Neuronal stem cell (in vitro differentiated cells): ENCODE data around the gene KRT222.

Experiments used
- DNase-seq: peaks from one replicate; pipeline ENCODE4 v3.0.0-alpha.2; 2013; ENCODE audit warnings: low spot score
- H2AFZ ChIP-seq: one replicate; pipeline ENCODE4 v1.6.1; 2013; ENCODE audit warnings: mild to moderate bottlenecking, low read length, inconsistent platforms
- H2AK5ac ChIP-seq: 2 replicates; pipeline ENCODE4 v1.6.1; 2013; ENCODE audit warnings: low read depth, mild to moderate bottlenecking, inconsistent platforms, low read length, moderate library complexity, mixed read lengths
- H2BK120ac ChIP-seq: 2 replicates; pipeline ENCODE4 v1.6.1; 2013; ENCODE audit warnings: low read depth, mild to moderate bottlenecking, inconsistent platforms, low read length, moderate library complexity, mixed read lengths
- H2BK12ac ChIP-seq: one replicate; pipeline ENCODE4 v1.6.1; 2013; ENCODE audit warnings: low read length, inconsistent platforms
- H2BK15ac ChIP-seq: 2 replicates; pipeline ENCODE4 v1.6.1; 2013; ENCODE audit warnings: mild to moderate bottlenecking, low read length, inconsistent platforms, mixed read lengths
- H2BK5ac ChIP-seq: one replicate; pipeline ENCODE4 v1.6.1; 2013; ENCODE audit warnings: inconsistent platforms, mild to moderate bottlenecking, low read length, moderate library complexity
- H3K14ac ChIP-seq: one replicate; pipeline ENCODE4 v1.6.1; 2013; ENCODE audit warnings: low read length, inconsistent platforms
- H3K18ac ChIP-seq: 2 replicates; pipeline ENCODE4 v1.6.1; 2013; ENCODE audit warnings: low read length, inconsistent platforms
- H3K23ac ChIP-seq: 2 replicates; pipeline ENCODE4 v1.6.1; 2013; ENCODE audit warnings: low read depth, mild to moderate bottlenecking, mixed read lengths, low read length, inconsistent platforms; ENCODE audit not compliant: poor library complexity
- H3K27ac ChIP-seq: replicated peaks from 3 replicates; pipeline ENCODE4 v1.5.1; 2013; ENCODE audit warnings: low read length, inconsistent platforms
- H3K27me3 ChIP-seq, 3 experiments: 2 replicates each; pipeline ENCODE4 v1.6.1; 2013; ENCODE audit warnings: low read length in 3 of 3, mild to moderate bottlenecking in 2 of 3, inconsistent platforms in 1 of 3, low read depth in 1 of 3, mixed read lengths in 1 of 3, moderate library complexity in 1 of 3; ENCODE audit not compliant: control insufficient read depth in 3 of 3, insufficient read depth in 3 of 3
- H3K36me3 ChIP-seq, 2 donors: replicated peaks in 1 of 2; 2 replicates each; pipeline ENCODE4 v1.6.1; 2013; ENCODE audit warnings: low read length in 2 of 2; ENCODE audit not compliant: control insufficient read depth in 2 of 2, insufficient read depth in 2 of 2
- H3K4ac ChIP-seq: 2 replicates; pipeline ENCODE4 v1.6.1; 2013; ENCODE audit warnings: inconsistent platforms, mild to moderate bottlenecking, low read length, moderate library complexity
- H3K4me1 ChIP-seq, 2 donors: 1 replicate in 1 of 2; 2 replicates in 1 of 2; pipeline ENCODE4 v1.6.1; 2013; ENCODE audit warnings: low read length in 2 of 2, low read depth in 1 of 2; ENCODE audit not compliant: control insufficient read depth in 2 of 2, insufficient read depth in 1 of 2
- H3K4me2 ChIP-seq: one replicate; pipeline ENCODE4 v1.6.1; 2013; ENCODE audit warnings: mild to moderate bottlenecking, low read length, inconsistent platforms; ENCODE audit not compliant: insufficient read depth, poor library complexity, severe bottlenecking
- H3K4me3 ChIP-seq, 2 donors: 2 replicates each; pipeline ENCODE4 v1.5.1; 2013; ENCODE audit warnings: low read length in 2 of 2, mild to moderate bottlenecking in 2 of 2, inconsistent platforms in 1 of 2, moderate library complexity in 1 of 2
- H3K79me1 ChIP-seq: one replicate; pipeline ENCODE4 v1.6.1; 2013; ENCODE audit warnings: low read depth, mild to moderate bottlenecking, inconsistent platforms, low read length, moderate library complexity
- H3K9ac ChIP-seq: one replicate; pipeline ENCODE4 v1.6.1; 2013; ENCODE audit warnings: mild to moderate bottlenecking, low read depth, low read length, inconsistent platforms; ENCODE audit not compliant: poor library complexity
- H3K9me3 ChIP-seq, 2 donors: replicated peaks in 1 of 2; 2 replicates each; pipeline versions ENCODE3 to v1.6.1; 2013; ENCODE audit warnings: low read length in 2 of 2, mild to moderate bottlenecking in 2 of 2, inconsistent platforms in 1 of 2, low read depth in 1 of 2, mixed read lengths in 1 of 2, moderate library complexity in 1 of 2; ENCODE audit not compliant: control insufficient read depth in 2 of 2, insufficient read depth in 1 of 2
- H4K8ac ChIP-seq: one replicate; pipeline ENCODE4 v1.6.1; 2013; ENCODE audit warnings: low read depth, mild to moderate bottlenecking, inconsistent platforms, low read length, moderate library complexity
- H4K91ac ChIP-seq: one replicate; pipeline ENCODE4 v1.6.1; 2013; ENCODE audit warnings: low read length, low read depth, mild to moderate bottlenecking, inconsistent platforms; ENCODE audit not compliant: poor library complexity
- WGBS, 2 donors: extraction: QIAGEN DNeasy Blood & Tissue Kit; methylation state at CpG; one replicate each; pipeline ENCODE4 v1.1.7; 2013; ENCODE audit warnings: missing lambda C conversion rate in 2 of 2, mixed read lengths in 1 of 2; ENCODE audit not compliant: insufficient read length in 2 of 2, insufficient replicate concordance in 1 of 2; ENCODE audit errors: extremely low coverage in 2 of 2; 5-methylcytosine and 5-hydroxymethylcytosine counted together

The KRT222 gene

DNA sequence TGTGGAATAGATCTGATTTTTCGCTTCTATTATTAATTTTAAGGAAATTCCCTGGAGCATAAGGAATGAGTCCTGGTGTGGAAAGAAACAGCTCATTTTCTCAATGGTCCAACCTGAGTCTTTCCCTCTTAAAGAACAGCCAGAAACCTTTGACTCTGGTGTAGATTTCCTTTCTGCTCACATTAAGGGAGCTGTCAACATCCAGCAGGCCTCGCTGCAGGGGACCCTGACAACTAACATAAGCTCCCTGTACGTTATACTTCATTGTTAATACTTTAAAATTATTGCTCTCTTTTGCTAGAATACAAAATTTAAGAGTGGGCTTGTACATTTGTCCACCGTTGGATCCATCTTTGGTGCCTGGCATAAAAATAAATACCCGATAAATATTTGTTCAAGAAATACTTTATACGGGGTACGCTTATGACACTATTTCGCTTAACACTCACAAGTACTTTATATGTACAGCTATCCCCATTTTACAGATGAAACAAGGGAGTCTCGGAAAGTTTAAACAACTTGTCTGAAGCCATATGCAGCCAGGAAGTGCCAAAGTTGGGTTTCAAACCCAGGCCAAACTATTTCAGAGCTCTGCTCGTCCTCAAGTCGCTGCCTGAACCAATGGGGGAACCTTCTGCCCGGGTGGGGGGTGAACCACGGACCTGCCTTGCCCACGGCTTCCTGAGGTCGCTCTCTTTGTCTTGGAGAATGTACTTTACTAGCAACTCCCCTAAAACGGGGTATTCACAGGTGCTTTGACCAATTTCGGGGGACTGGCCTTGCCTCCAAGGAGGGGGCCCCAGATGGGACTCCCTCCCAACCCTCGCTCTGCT, 18.0 kb downstream of the KRT222 start:
- H2BK120ac ChIP-seq = peak overlapping the region; percentile 98
- H3K27ac ChIP-seq = peak overlapping the region; percentile 54
- H4K8ac ChIP-seq = no peak overlapping the region
- no peak overlapping the region for H2BK15ac ChIP-seq
- peaks cover 3 to 13% of the 10 kb centered on the region in 2 donors for H3K4me1 ChIP-seq
- no CpG with 5 or more reads among the region's 18 CpGs for WGBS, 2 donors
- H3K4me2 ChIP-seq = peak overlapping the region; percentile 89
- H4K91ac ChIP-seq = no peak overlapping the region
- peak; percentile 40 for DNase-seq
- H3K4me3 ChIP-seq = peak overlapping the region; percentile 91 to 99
- peak overlapping the region; percentile 87 for H3K14ac ChIP-seq
- peak overlapping the region; percentile 93 for H3K9ac ChIP-seq
- no peaks in the 10 kb centered on the region for H3K79me1 ChIP-seq
- H2AK5ac ChIP-seq = peak overlapping the region; percentile 77
- no peak overlapping the region for H2BK12ac ChIP-seq
- H3K4ac ChIP-seq = peak overlapping the region; percentile 97
- H3K36me3 ChIP-seq = peaks cover 2 to 46% of the 10 kb centered on the region in 2 donors
- H3K18ac ChIP-seq = peak overlapping the region; percentile 99
- peak overlapping the region; percentile 98 for H2BK5ac ChIP-seq
- peak overlapping the region; percentile 98 for H2AFZ ChIP-seq
- no peak overlapping the region for H3K23ac ChIP-seq
- no peaks in the 10 kb centered on the region for H3K9me3 ChIP-seq
- no peaks in the 10 kb centered on the region for H3K27me3 ChIP-seq

DNA sequence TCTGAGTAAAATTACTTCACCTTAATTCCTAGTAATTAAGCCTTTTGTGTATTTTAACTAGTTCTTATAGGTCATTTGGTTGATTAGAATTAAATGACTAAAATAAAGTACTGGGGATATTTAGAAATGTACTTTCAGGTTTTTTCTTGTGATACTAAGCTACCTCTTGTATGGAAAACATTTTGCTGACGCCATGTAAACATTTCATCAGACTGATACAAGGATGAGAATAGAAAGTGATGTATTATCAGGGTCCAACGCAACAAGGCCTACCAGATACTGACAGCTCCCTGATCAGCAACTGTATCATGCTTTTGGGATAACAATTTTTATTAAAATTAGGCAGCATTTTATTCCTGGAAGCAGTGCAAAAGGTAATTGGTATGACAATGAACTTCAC, 19.0 kb downstream of the KRT222 start:
- H3K14ac ChIP-seq = no peak overlapping the region
- no peak overlapping the region for H2BK15ac ChIP-seq
- H3K79me1 ChIP-seq = no peaks in the 10 kb centered on the region
- H2BK120ac ChIP-seq = no peak overlapping the region
- no peak overlapping the region for H3K23ac ChIP-seq
- no peak overlapping the region for H3K4ac ChIP-seq
- H3K27me3 ChIP-seq = no peaks in the 10 kb centered on the region
- no peak overlapping the region for H4K91ac ChIP-seq
- H3K27ac ChIP-seq = no peak overlapping the region
- H2AFZ ChIP-seq = no peak overlapping the region
- no peak overlapping the region for H3K18ac ChIP-seq
- no peak overlapping the region for H4K8ac ChIP-seq
- no peak overlapping the region for H3K9ac ChIP-seq
- no peaks in the 10 kb centered on the region for H3K9me3 ChIP-seq
- H3K4me2 ChIP-seq = no peak overlapping the region
- DNase-seq = no peak
- no peak overlapping the region for H2BK12ac ChIP-seq
- H3K4me1 ChIP-seq = peaks cover 3 to 13% of the 10 kb centered on the region in 2 donors
- H2BK5ac ChIP-seq = no peak overlapping the region
- WGBS, 2 donors = no CpG with 5 or more reads among the region's 2 CpGs
- H2AK5ac ChIP-seq = no peak overlapping the region
- H3K36me3 ChIP-seq = peaks cover 2 to 56% of the 10 kb centered on the region in 2 donors
- H3K4me3 ChIP-seq = peak overlapping the region in 1 of 2 donors; percentile 91

DNA sequence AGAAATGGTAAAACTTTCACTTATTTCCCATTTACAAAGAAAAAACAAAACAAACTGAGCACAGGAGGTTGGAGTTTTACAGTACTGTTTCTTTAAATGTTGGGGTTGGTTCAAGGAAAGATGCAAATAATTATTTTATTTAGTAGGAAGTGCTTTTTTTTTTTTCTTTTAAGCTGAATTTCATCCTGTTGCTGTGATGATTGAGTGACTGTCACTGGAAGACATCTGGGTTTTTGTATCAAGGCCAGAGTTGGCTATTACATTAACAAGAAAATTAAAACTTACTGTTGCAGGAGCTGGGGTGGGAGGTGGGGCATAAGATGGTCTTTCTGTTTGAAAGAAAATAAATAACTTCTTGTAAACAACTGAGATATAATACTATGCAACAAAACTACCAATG, 19.7 kb downstream of the KRT222 start:
- H3K36me3 ChIP-seq = peaks cover 4 to 63% of the 10 kb centered on the region in 2 donors

DNA sequence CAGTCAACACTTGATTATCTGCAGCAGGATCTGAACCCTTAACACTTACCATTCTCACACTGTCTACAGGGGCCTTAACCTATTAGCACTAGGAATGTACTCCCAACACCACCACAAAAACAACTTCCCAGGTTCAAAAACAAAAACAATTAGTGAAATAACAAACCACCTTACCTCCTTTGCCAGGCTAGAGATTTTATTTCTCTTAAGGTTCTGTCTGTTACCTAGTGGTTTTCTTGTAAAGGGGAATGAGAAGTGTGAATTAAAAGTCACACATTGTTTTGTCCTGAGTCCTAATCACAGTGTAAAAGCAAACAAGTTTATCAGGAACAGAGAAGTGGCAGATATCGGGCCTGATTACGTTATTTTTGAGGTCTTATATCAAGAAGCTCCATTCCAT, 27.0 kb downstream of the KRT222 start:
- no peak overlapping the region for H3K18ac ChIP-seq
- WGBS, 2 donors = no CpG with 5 or more reads among the region's 2 CpGs
- no peaks in the 10 kb centered on the region for H3K27me3 ChIP-seq
- H4K8ac ChIP-seq = no peak overlapping the region
- no peak overlapping the region for H2BK15ac ChIP-seq
- H3K4me3 ChIP-seq = no peak overlapping the region
- H3K79me1 ChIP-seq = no peaks in the 10 kb centered on the region
- H3K4ac ChIP-seq = no peak overlapping the region
- H2BK12ac ChIP-seq = no peak overlapping the region
- no peak overlapping the region for H3K27ac ChIP-seq
- no peak overlapping the region for H2AK5ac ChIP-seq
- H2BK120ac ChIP-seq = no peak overlapping the region
- DNase-seq = no peak
- H3K4me1 ChIP-seq = no peaks in the 10 kb centered on the region
- no peak overlapping the region for H2AFZ ChIP-seq
- no peaks in the 10 kb centered on the region for H3K9me3 ChIP-seq
- H3K9ac ChIP-seq = no peak overlapping the region
- no peak overlapping the region for H4K91ac ChIP-seq
- H2BK5ac ChIP-seq = no peak overlapping the region
- H3K36me3 ChIP-seq = peaks cover 18 to 100% of the 10 kb centered on the region in 2 donors
- no peak overlapping the region for H3K23ac ChIP-seq
- H3K14ac ChIP-seq = no peak overlapping the region
- no peak overlapping the region for H3K4me2 ChIP-seq

More for the DNA sequence above, 19.7 kb downstream of the KRT222 start:
- no peaks in the 10 kb centered on the region for H3K79me1 ChIP-seq
- no peak overlapping the region for H2AFZ ChIP-seq
- H3K4me3 ChIP-seq = no peak overlapping the region
- H3K27me3 ChIP-seq = no peaks in the 10 kb centered on the region
- H2AK5ac ChIP-seq = no peak overlapping the region
- H3K4me1 ChIP-seq = peaks cover 3 to 13% of the 10 kb centered on the region in 2 donors
- H2BK120ac ChIP-seq = no peak overlapping the region
- no peak overlapping the region for H2BK15ac ChIP-seq
- H3K9ac ChIP-seq = no peak overlapping the region
- no peak overlapping the region for H2BK12ac ChIP-seq
- no peak overlapping the region for H3K14ac ChIP-seq
- no peak overlapping the region for H4K91ac ChIP-seq
- no peak overlapping the region for H3K27ac ChIP-seq
- H3K4me2 ChIP-seq = no peak overlapping the region
- no peaks in the 10 kb centered on the region for H3K9me3 ChIP-seq
- H3K18ac ChIP-seq = no peak overlapping the region
- no peak overlapping the region for H4K8ac ChIP-seq
- no peak overlapping the region for H3K4ac ChIP-seq
- no peak overlapping the region for H3K23ac ChIP-seq
- no peak overlapping the region for H2BK5ac ChIP-seq
- no peak for DNase-seq
